Neural progenitor cell (in vitro differentiated cells): Measurements from ENCODE around the gene BICD2. TPM values are rescaled to one million over a fixed set of nuclear protein-coding genes. Genes with fewer than 3 reads are reported as not detected.
A peak's percentile ranks its signal among the peaks of the same experiment; 100 is the strongest.

Experiments used
- DNase-seq: peaks from one replicate; pipeline ENCODE4 v3.0.0-alpha.2; 2016; ENCODE audit warnings: low spot score
- H2AFZ ChIP-seq: fragments of 200-600 bp; sonication (generic); replicated peaks from 2 replicates; pipeline ENCODE4 v1.6.1; 2016; ENCODE audit warnings: antibody characterized with exemption
- H3F3A ChIP-seq: fragments of 200-600 bp; sonication (generic); 2 replicates; pipeline ENCODE4 v1.6.1; 2016; ENCODE audit warnings: antibody characterized with exemption, low read depth
- H3K27ac ChIP-seq: fragments of 200-600 bp; sonication (generic); 2 replicates; pipeline ENCODE4 v1.5.1; 2016; ENCODE audit warnings: mild to moderate bottlenecking
- H3K27me3 ChIP-seq: fragments of 200-600 bp; sonication (generic); 2 replicates; pipeline ENCODE4 v1.6.1; 2016; ENCODE audit warnings: mild to moderate bottlenecking, moderate library complexity
- H3K36me3 ChIP-seq: fragments of 200-600 bp; sonication (generic); 2 replicates; pipeline ENCODE4 v1.5.1; 2016
- H3K4me1 ChIP-seq: fragments of 200-600 bp; sonication (generic); 2 replicates; pipeline ENCODE4 v1.6.1; 2016; ENCODE audit warnings: mixed run types
- H3K4me2 ChIP-seq: fragments of 200-600 bp; sonication (generic); 2 replicates; pipeline ENCODE4 v1.6.1; 2016
- H3K4me3 ChIP-seq: fragments of 200-600 bp; sonication (generic); 2 replicates; pipeline ENCODE4 v1.5.1; 2016
- H3K79me2 ChIP-seq: fragments of 200-600 bp; sonication (generic); 2 replicates; pipeline ENCODE4 v1.6.1; 2016; ENCODE audit warnings: low read depth
- H3K9ac ChIP-seq: fragments of 200-600 bp; sonication (generic); 2 replicates; pipeline ENCODE4 v1.6.1; 2016
- H3K9me3 ChIP-seq: fragments of 200-600 bp; sonication (generic); 2 replicates; pipeline ENCODE4 v1.5.1; 2016; ENCODE audit warnings: low read depth
- H4K20me1 ChIP-seq: fragments of 200-600 bp; sonication (generic); 2 replicates; pipeline ENCODE4 v1.6.1; 2016; ENCODE audit warnings: low read depth
- H3K27ac Mint-ChIP-seq: 3 replicates; pipeline ENCODE4 v1.8.0; 2021; ENCODE audit warnings: mixed read lengths
- H3K27me3 Mint-ChIP-seq: 2 replicates; pipeline ENCODE4 v1.8.0; 2022; ENCODE audit warnings: low read depth, mild to moderate bottlenecking, inconsistent platforms, moderate library complexity, mixed read lengths; ENCODE audit not compliant: insufficient read depth
- H3K36me3 Mint-ChIP-seq: 3 replicates; pipeline ENCODE4 v1.8.0; 2021; ENCODE audit warnings: mixed read lengths
- H3K4me1 Mint-ChIP-seq: 3 replicates; pipeline ENCODE4 v1.8.0; 2021; ENCODE audit warnings: mixed read lengths
- H3K4me3 Mint-ChIP-seq: 3 replicates; pipeline ENCODE4 v1.8.0; 2021; ENCODE audit warnings: mild to moderate bottlenecking, moderate library complexity, mixed read lengths
- H3K9me3 Mint-ChIP-seq: 3 replicates; pipeline ENCODE4 v1.8.0; 2020; ENCODE audit warnings: mixed read lengths
- CTCF ChIP-seq: fragments of 200-600 bp; sonication (generic); IDR thresholded peaks from 2 replicates; pipeline ENCODE4 v1.5.1; 2017; ENCODE audit warnings: antibody characterized with exemption, mild to moderate bottlenecking
- EZH2 ChIP-seq: fragments of 200-600 bp; sonication (generic); IDR thresholded peaks from 2 replicates; pipeline ENCODE4 v1.6.1; 2017; ENCODE audit warnings: antibody characterized with exemption, mild to moderate bottlenecking, moderate library complexity
- EZH2phosphoT487 ChIP-seq: fragments of 200-600 bp; sonication (generic); IDR thresholded peaks from 2 replicates; pipeline ENCODE4 v1.6.1; 2017; ENCODE audit warnings: antibody characterized with exemption
- total RNA-seq: library from RNA; depleted of rRNA; stranded (reverse); fragments of >200 nt; gene quantifications from 2 replicates; pipeline ENCODE4 v1.2.3, GENCODE V29; 2015; ENCODE audit warnings: low replicate concordance

BICD2 gene
- total RNA-seq, 1 donor from 2014 or later, result 15.1 TPM

GRCh38 chr9:92704528-92704927, 60.1 kb downstream of the BICD2 start:
- Mint-ChIP-seq H3K9me3 (no peaks in the 10 kb centered on the region), H3K4me1 (no peaks in the 10 kb centered on the region), H3K27me3 (no peaks in the 10 kb centered on the region), H3K4me3 (no peak overlapping the region), H3K36me3 (peaks cover 15% of the 10 kb centered on the region), H3K27ac (no peak overlapping the region)
- Histone ChIP-seq H3K9me3 (no peaks in the 10 kb centered on the region), H4K20me1 (no peaks in the 10 kb centered on the region), H3K79me2 (no peaks in the 10 kb centered on the region), H3K4me1 (no peaks in the 10 kb centered on the region), H3K9ac (no peak overlapping the region), H3K27me3 (no peaks in the 10 kb centered on the region), H3K36me3 (no peaks in the 10 kb centered on the region), H3K27ac (no peak overlapping the region), H3K4me3 (no peak overlapping the region), H2AFZ (no peak overlapping the region), H3K4me2 (no peak overlapping the region), H3F3A (peaks cover 3% of the 10 kb centered on the region)
- DNase-seq, result no peak
- no peak for TF ChIP-seq EZH2phosphoT487
- TF ChIP-seq EZH2, result no peak
- no peak for TF ChIP-seq CTCF

GRCh38 chr9:92696619-92697018, 68.0 kb downstream of the BICD2 start:
- no peak overlapping the region for H2AFZ ChIP-seq
- TF ChIP-seq EZH2phosphoT487 (no peak), CTCF (no peak), EZH2 (no peak)
- Mint-ChIP-seq H3K4me3 (no peak overlapping the region), H3K36me3 (peaks cover 6% of the 10 kb centered on the region), H3K27me3 (no peaks in the 10 kb centered on the region), H3K27ac (no peak overlapping the region), H3K4me1 (no peaks in the 10 kb centered on the region), H3K9me3 (peaks cover 46% of the 10 kb centered on the region)
- H3K4me1 ChIP-seq, result no peaks in the 10 kb centered on the region
- no peaks in the 10 kb centered on the region for H3F3A ChIP-seq
- H3K4me3 ChIP-seq, result no peak overlapping the region
- H3K9ac ChIP-seq, result no peak overlapping the region
- H3K9me3 ChIP-seq, result peaks cover 4% of the 10 kb centered on the region
- no peak overlapping the region for H3K27ac ChIP-seq
- no peak overlapping the region for H3K4me2 ChIP-seq
- H3K36me3 ChIP-seq, result no peaks in the 10 kb centered on the region
- H4K20me1 ChIP-seq, result no peaks in the 10 kb centered on the region
- DNase-seq, result no peak
- no peaks in the 10 kb centered on the region for H3K79me2 ChIP-seq
- no peaks in the 10 kb centered on the region for H3K27me3 ChIP-seq

DNA sequence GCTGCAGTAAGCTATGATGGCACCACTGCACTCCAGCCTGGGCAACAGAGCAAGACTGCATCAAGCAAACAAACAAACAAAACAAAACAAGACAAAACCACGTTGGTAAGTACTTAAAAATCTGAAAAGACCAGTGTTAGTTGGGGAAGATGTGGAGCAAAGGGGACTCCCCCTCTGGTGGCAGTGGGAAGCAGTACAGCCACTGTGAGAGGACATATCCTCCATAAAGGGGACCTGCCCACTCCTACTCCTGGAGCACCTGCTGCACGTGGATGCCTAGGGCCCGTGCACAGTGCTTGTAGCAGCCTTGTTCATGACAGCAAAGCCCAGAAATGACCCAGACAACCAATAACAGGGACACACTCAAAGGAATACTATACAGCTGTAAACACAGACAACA, 77.7 kb downstream of the BICD2 start:
- H4K20me1 ChIP-seq, result no peaks in the 10 kb centered on the region
- H3K4me3 Mint-ChIP-seq, result no peak overlapping the region
- no peak overlapping the region for H3K4me2 ChIP-seq
- no peaks in the 10 kb centered on the region for H3K4me1 Mint-ChIP-seq
- DNase-seq, result no peak
- H2AFZ ChIP-seq, result no peak overlapping the region
- no peak overlapping the region for H3K27ac Mint-ChIP-seq
- peaks cover 15% of the 10 kb centered on the region for H3K9me3 Mint-ChIP-seq
- H3K9ac ChIP-seq, result no peak overlapping the region
- TF ChIP-seq CTCF (peak; percentile 21), EZH2 (no peak)
- no peak overlapping the region for H3K4me3 ChIP-seq
- no peaks in the 10 kb centered on the region for H3F3A ChIP-seq
- no peaks in the 10 kb centered on the region for H3K36me3 ChIP-seq
- no peak overlapping the region for H3K27ac ChIP-seq
- no peaks in the 10 kb centered on the region for H3K79me2 ChIP-seq
- no peaks in the 10 kb centered on the region for H3K4me1 ChIP-seq
- H3K27me3 Mint-ChIP-seq, result no peaks in the 10 kb centered on the region
- H3K36me3 Mint-ChIP-seq, result no peaks in the 10 kb centered on the region
- H3K9me3 ChIP-seq, result no peaks in the 10 kb centered on the region
- H3K27me3 ChIP-seq, result no peaks in the 10 kb centered on the region

DNA sequence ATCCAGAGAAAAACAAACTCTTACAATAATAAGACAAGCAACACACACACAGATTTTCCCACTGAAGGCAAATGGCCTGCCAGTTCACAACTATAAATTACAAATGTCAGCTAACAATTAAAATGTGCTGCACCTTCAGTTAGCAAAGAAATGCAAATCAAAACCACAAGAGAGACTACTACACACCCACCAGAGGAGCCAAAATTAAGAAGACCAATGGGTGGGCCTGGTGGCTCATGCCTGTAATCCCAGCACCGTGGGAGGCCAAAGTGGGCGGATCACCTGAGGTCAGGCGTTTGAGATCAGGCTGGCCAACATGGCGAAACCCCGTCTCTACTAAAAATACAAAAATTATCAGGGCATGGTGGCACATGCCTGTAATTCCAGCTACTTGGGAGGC, 79.6 kb downstream of the BICD2 start:
- Histone ChIP-seq H3K36me3 (no peaks in the 10 kb centered on the region), H2AFZ (no peak overlapping the region), H3K79me2 (no peaks in the 10 kb centered on the region), H3K4me3 (no peak overlapping the region), H3K27me3 (no peaks in the 10 kb centered on the region), H3K9me3 (no peaks in the 10 kb centered on the region), H3K4me1 (no peaks in the 10 kb centered on the region), H3K9ac (no peak overlapping the region), H3K27ac (no peak overlapping the region), H3F3A (no peaks in the 10 kb centered on the region), H4K20me1 (no peaks in the 10 kb centered on the region), H3K4me2 (no peak overlapping the region)
- DNase-seq, result no peak
- Mint-ChIP-seq H3K27ac (no peak overlapping the region), H3K4me3 (no peak overlapping the region), H3K27me3 (no peaks in the 10 kb centered on the region), H3K9me3 (peaks cover 1% of the 10 kb centered on the region), H3K36me3 (no peaks in the 10 kb centered on the region), H3K4me1 (no peaks in the 10 kb centered on the region)
- TF ChIP-seq EZH2phosphoT487 (no peak), CTCF (no peak), EZH2 (no peak)
